HG02852 (cell line): ENCODE data around the gene SHROOM1.

Source experiments
- ATAC-seq: cut with Tn5 transposase; IDR thresholded peaks from one replicate; pipeline ENCODE4 v1.9.1; 2021; ENCODE audit warnings: mild to moderate bottlenecking, moderate library complexity; ENCODE audit not compliant: unreplicated experiment

SHROOM1 gene

DNA sequence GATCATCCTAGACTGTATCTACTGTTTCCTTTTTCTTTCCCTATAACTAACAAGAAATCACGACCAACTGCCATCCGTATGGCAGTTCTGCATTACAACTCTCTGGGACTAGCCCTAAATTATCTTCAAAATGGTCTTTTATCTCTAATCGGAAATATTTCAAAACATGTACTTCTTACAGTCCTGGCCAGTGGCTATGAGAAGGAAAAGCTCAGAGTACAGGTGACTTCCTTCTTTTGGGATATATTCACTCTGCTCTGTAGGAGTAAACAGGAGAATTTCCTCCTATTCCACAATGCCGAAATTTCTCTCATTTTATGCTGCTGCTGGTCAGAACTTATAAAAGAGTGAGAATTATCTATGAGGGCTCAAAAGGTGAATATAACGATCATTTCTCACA, 51.6 kb downstream of the SHROOM1 start:
- no peak for ATAC-seq

DNA sequence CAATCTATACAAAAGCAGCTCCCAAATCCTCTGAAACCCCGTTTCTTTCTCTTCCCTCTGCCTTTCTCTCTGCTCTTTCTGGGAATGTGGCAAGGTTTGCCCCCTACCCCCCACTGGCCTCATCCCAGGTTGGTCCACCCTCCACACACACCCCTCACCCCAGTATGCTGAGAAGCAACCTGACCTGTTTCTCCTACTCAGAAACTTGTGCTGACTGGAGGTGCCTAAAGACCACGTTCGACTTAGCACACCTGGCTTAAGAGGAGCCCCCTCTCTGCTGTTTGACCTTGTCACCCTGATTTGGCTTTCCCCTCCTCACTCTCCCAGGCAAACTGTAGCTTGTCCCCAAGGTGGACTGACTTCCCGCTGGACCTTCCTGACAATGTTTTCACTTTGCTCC, 52.3 kb downstream of the SHROOM1 start:
- no peak for ATAC-seq

DNA sequence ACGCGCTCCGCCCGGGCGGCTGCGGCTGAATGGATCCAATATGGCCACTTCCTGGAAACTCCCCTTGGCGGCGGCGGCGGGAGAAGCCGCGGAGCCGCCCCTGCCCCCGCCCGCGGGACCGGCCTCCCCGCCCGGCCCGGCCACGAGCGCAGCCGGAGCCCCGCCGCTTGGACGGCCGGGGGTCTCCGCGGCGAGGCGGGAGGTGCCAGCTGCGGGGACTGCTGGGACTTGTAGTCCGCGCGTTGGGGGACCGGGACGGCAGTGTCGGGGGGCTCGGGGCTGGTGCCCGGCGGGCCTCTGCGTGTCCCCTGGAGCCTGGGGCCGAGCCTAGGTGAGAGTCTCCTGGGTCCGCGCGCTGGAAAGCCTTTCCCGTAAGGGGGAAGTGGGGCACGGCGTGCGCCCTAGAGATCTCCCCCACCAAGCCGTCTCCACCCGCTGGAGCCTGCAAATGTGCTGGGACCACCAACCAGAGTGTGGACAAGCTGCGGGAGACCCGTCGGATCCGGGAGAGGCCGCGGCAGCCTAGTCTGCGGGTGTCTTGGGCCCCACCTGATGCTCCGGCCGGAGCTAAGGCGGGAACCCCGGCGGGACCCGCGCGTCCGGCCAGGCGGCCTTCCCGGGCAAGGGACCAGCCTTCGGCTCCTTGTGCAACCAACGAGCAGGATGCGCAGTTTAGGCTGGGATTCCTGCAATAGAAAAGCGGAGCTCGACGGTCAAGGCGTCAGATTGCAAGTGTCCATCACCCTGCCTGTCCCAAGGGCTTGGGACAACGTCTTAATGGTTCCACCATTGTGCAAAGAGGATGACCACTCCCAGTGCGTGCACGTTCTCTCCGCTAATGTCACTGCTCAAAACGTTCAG, 53.0 kb downstream of the SHROOM1 start, which contains the start of gene SEPTIN8:
Gene SEPTIN8 (minus strand): TSS at position 31 of the 861 bp plus-strand sequence. CDS start 102 bp downstream, outside the sequence.
- peak; percentile 63 for ATAC-seq

DNA sequence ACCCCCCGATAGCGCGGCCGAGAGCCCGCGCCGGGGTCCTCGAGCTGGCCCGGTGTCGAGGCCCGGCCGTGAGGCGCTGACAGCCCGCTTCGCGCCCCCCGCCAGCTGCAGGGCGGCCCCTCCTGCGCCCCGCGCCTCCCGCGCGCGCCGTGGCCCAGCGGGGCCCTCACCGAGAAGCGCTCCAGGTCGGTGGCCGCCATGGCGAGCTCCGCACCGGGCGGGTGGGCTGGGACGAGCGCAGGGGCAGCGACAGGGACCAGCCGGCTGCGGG, 53.6 kb downstream of the SHROOM1 start:
- ATAC-seq, result no peak

DNA sequence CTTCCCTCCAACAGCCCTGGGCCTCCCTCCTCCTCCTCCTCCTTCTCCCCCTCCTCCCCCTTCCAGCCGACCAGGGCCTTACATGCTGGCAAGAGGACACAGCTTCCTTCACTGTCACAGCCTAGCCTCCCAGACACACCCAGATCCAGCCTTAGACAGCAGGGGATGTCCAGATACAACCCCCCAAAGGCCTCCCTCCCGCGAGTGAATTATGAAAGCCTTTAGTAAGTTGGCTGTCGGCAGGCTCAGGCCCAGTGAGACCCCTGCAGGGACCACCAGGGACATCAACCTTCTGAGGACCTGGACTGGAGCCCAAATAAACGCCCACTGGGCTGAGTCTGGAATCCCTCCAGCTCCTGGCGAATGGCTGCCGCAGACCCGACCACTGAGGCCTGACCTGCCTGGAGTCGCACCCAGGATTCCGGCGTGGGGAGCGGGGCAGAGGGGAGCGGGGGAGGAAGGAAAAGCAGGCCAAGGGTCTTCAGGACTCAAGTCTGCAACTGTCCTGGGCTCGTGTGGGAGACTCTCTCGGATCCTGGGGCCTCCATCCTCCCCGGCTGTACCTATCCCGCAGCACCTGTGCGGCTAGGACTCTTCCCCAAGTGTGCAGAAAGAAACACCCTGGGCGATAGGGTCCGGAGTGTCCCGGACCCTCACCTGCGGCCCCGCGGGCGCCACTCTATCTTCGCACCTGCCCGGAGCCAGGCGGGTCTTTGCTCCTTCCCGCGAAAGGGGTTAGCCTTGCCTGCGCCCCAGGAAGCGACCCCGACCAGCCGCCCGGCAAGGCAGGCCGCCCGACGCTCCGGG, 54.1 kb downstream of the SHROOM1 start:
- peak; percentile 28 for ATAC-seq

DNA sequence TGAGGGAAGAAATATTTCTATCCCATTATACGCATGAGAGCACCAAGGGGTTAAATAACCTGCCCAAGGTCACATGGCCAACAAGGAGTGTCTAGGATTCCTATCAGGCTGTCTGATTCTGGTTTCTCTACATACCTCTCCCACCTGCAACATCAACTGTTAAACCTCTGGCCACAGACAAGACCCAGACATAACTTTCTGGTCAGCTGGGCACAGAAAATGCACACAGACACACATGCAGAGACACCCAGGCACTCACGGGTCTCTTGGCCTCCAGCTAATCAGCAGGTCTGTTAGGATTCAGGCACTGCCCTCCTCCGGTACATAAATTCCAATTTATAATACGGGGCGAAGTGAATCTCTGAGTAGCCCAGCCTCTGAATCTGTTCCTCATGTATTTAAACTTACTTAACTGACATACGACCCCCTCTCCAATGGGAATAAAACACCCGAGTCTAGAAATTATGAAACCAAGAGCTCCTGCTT, 54.9 kb downstream of the SHROOM1 start:
- no peak for ATAC-seq

DNA sequence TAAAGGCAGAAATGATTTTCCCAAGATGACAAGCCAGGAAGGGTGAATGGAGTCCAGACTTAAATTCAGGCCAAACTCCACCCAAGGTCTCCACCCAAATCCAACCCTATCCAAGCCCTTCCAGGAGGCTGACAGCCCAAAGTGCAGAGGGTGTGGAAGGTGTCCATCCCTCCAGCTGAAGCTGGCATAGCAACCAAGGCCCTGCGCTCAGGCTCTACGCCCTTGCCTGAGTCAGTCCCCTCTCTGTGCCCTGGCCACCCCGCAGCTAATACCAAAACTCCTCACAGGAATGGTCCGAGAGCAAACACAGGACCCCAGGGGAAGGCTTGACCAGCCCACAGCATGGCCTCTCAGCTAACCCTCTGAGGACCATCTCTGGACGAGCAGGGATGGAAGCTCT, 55.6 kb downstream of the SHROOM1 start:
- no peak for ATAC-seq

DNA sequence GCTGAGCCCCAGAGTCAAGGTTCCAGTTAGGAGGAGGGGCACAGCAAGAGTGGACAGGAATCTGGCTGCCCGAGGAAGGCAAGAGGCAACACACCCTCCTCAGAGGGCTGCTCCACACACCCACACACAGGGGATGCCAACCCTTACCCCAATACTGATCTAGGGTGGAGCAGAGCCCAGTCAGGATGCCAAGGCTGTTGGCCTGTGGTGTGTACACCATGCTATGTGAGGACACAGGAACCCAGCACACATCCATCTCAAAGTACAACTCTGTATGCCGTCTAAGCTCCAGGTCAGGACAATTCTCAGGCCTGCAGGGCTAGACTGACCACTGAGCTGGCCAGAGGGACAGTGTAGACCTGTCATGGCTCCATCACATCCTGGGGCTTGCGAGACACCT, 56.0 kb downstream of the SHROOM1 start:
- ATAC-seq, result no peak

DNA sequence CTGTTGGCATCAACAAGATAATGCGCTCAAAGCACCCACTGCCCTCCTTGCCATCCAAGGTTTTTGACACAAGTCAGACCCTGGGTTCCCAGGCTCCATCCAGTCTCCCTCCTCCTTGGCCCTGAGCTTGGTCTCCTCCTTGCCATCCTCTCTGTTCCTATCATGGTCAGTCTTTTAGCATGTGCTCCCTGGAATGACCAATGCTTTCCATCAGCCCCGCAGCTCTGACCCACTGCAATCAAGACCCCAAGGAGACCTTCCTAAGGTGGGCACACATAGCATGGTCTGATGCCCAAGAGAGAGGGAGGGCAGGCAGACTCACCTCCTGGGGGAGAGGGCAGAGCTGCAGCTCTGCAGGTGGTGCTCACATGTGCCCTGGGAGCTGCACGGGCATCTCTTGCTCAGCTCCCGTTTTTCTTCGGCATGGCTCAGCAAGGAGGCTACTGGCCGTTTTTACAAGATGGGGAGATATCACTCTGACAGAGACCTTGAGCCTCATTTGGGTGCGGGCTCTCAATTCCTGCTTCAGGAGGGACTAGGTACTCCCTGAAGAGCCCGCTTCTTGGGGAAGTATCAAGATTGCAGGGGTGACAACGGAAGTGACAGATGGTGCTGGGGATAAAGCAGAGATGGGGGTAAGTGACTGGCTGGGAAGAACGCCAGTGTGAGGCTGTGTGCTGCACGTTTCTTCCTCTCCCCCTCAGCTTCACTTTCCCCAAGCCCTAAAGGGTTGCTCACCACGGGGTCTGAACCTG, 56.7 kb downstream of the SHROOM1 start:
- ATAC-seq, result no peak

DNA sequence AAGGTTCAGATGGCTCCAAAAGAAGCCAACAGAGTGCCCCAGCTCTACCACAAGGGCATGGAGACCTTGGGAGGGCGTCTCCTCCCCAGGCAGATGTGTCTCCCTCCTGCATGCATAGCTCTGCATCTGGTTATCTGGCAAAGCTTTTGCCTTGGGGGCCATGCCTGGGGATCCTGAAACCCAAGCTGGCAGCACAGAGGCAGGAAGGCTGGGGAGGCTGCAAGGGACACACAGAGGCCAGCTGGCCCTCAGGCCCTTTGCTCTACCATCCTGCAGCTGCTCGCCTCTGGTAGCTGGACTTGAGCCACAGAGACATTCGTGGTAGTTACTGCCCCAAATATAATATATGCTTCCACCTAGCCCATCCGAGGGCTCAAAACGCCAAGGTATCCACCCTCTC, 57.3 kb downstream of the SHROOM1 start:
- no peak for ATAC-seq

DNA sequence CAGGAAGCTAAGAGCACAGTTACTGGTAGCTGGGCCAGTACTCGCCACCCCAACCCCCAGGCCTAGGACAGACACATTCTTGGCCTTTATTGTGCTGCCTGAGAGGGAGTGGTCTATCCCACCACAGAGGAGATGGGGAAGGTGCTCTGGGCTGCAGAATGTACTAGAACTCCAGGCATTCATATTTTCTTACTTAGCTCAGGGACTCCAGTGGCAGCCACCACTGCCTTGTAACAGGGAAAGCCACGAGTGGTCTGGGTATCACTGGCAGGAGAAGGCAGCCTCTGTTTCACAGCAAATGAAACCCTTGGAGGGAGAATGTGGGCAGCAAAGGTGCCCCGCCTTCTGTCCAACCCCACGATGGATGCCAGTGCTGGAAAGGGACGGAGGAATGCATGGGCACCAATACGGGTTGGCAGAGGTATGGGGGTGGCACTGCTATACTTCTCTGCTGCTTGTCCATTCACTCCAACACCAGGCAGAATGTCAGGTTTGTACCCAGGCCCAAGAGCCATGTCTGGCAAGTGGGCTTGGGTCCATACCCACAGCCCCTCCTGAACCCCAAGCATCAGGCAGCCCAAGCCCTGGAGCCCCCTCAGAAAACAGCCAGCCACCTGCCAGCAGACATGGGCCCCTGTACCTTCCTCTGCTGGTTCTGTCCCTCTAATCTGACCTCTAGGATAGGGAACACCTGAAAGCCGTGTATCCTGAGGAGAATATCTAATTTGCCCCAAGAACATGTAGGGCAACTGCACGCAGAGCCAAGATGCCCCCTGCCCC, 58.0 kb downstream of the SHROOM1 start:
- no peak for ATAC-seq
